ENCODE data around the gene SYNC. TPM values are rescaled to one million over a fixed set of nuclear protein-coding genes. Genes with fewer than 3 reads are reported as not detected.

SYNC gene
- total RNA-seq, 2 experiments from 2014 or later = not detected

GRCh38 chr1:32742199-32742947 lies 39.8 kb upstream of the SYNC start:
- CTCF ChIA-PET = interaction anchor here (1.2 kb wide), 1 partner anchor 31 kb away, joined by 5 read pairs; no protein-coding TSS in a partner anchor
- H3K4me3 ChIP-seq (ENCODE audit: low read length) = no peak overlapping the region
- ATAC-seq (ENCODE audit: poor library complexity) = no peak
- no peaks in the 10 kb centered on the region for H3K36me3 ChIP-seq (ENCODE audit: insufficient read depth, low read length)
- Mint-ChIP-seq H3K27ac (no peak overlapping the region), H3K27me3 (peaks cover 39% of the 10 kb centered on the region), H3K36me3 (ENCODE audit: low read depth) (no peaks in the 10 kb centered on the region), H3K4me3 (peak overlapping the region; percentile 34), H3K4me1 (ENCODE audit: low read depth) (no peaks in the 10 kb centered on the region), H3K9me3 (no peaks in the 10 kb centered on the region)
- POLR2A ChIA-PET = no interaction called here
- H3K9me3 ChIP-seq (ENCODE audit: control insufficient read depth in 1 of 2, insufficient read depth in 1 of 2, low read length in 2 of 2) = peaks cover 0 to 4% of the 10 kb centered on the region in 2 experiments
- intact Hi-C loops (cut with DNase I, micrococcal nuclease) = no loop called here
- peaks cover 13% of the 10 kb centered on the region for H3K4me1 ChIP-seq (ENCODE audit: insufficient read depth, low read length)
- no peak overlapping the region for H3K27ac ChIP-seq (ENCODE audit: low read depth in 1 of 2, low read length in 2 of 2)
- peaks cover 18 to 27% of the 10 kb centered on the region in 2 experiments for H3K27me3 ChIP-seq (ENCODE audit: control insufficient read depth in 1 of 2, insufficient read depth in 2 of 2, low read length in 2 of 2)
- no peak for TF ChIP-seq CTCF (IDR thresholded peaks at IDR 0.05)
- no peak for DNase-seq

GRCh38 chr1:32741413-32742198 lies 39.0 kb upstream of the SYNC start:
- intact Hi-C loops (cut with DNase I, micrococcal nuclease) = no loop called here
- ChIA-PET POLR2A (no interaction called here), CTCF (no interaction called here)
- ATAC-seq (ENCODE audit: poor library complexity) (peak; percentile 17), DNase-seq (peak in 1 of 14 experiments; percentile 23)
- H3K9me3 Mint-ChIP-seq = no peaks in the 10 kb centered on the region
- Histone ChIP-seq H3K27me3 (ENCODE audit: control insufficient read depth in 1 of 2, insufficient read depth in 2 of 2, low read length in 2 of 2) (peaks cover 18 to 27% of the 10 kb centered on the region in 2 experiments), H3K36me3 (ENCODE audit: insufficient read depth, low read length) (no peaks in the 10 kb centered on the region), H3K27ac (ENCODE audit: low read depth in 1 of 2, low read length in 2 of 2) (no peak overlapping the region), H3K4me1 (ENCODE audit: insufficient read depth, low read length) (peaks cover 13% of the 10 kb centered on the region), H3K4me3 (ENCODE audit: low read length) (peak overlapping the region; percentile 22), H3K9me3 (ENCODE audit: control insufficient read depth in 1 of 2, insufficient read depth in 1 of 2, low read length in 2 of 2) (peaks cover 0 to 4% of the 10 kb centered on the region in 2 experiments)
- peak overlapping the region; percentile 71 for H3K4me3 Mint-ChIP-seq
- H3K27me3 Mint-ChIP-seq = peaks cover 45% of the 10 kb centered on the region
- H3K27ac Mint-ChIP-seq = no peak overlapping the region
- no peaks in the 10 kb centered on the region for H3K4me1 Mint-ChIP-seq (ENCODE audit: low read depth)
- no peaks in the 10 kb centered on the region for H3K36me3 Mint-ChIP-seq (ENCODE audit: low read depth)
- TF ChIP-seq CTCF (IDR thresholded peaks at IDR 0.05) = no peak

DNA sequence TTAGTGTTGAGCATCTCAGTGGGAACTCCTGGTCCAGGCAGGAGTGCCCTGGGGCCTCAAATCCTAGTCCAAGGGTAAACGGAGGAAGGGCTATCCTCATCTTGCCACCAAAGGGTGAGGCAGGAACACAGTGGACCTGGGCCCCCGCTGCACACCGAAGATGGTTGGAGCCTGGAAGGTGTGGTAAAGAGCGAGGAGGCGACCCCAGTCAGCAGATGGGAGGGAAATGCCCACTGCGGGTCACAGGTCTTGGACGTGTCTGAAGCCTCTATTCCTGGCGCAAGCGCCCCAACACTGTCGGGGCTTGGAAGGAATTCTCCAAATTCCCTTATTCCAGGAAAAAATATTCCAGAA lies 38.5 kb upstream of the SYNC start:
- Histone ChIP-seq H3K4me3 (ENCODE audit: low read length) (peak overlapping the region; percentile 22), H3K4me1 (ENCODE audit: insufficient read depth, low read length) (peaks cover 13% of the 10 kb centered on the region), H3K27me3 (ENCODE audit: control insufficient read depth in 1 of 2, insufficient read depth in 2 of 2, low read length in 2 of 2) (peaks cover 18 to 27% of the 10 kb centered on the region in 2 experiments), H3K27ac (ENCODE audit: low read depth in 1 of 2, low read length in 2 of 2) (no peak overlapping the region), H3K36me3 (ENCODE audit: insufficient read depth, low read length) (no peaks in the 10 kb centered on the region), H3K9me3 (ENCODE audit: control insufficient read depth in 1 of 2, insufficient read depth in 1 of 2, low read length in 2 of 2) (peaks cover 0 to 4% of the 10 kb centered on the region in 2 experiments)
- H3K27me3 Mint-ChIP-seq = peaks cover 47% of the 10 kb centered on the region
- H3K36me3 Mint-ChIP-seq (ENCODE audit: low read depth) = no peaks in the 10 kb centered on the region
- no peak for DNase-seq
- H3K27ac Mint-ChIP-seq = no peak overlapping the region
- H3K4me1 Mint-ChIP-seq (ENCODE audit: low read depth) = no peaks in the 10 kb centered on the region
- TF ChIP-seq CTCF (IDR thresholded peaks at IDR 0.05) = no peak
- POLR2A ChIA-PET = interaction anchor here (1.2 kb wide), 1 partner anchor 12 kb away, joined by 3 read pairs; no protein-coding TSS in a partner anchor
- H3K4me3 Mint-ChIP-seq = peak overlapping the region; percentile 71
- ATAC-seq (ENCODE audit: poor library complexity) = no peak
- no peaks in the 10 kb centered on the region for H3K9me3 Mint-ChIP-seq
- CTCF ChIA-PET = no interaction called here
- intact Hi-C loops (cut with DNase I, micrococcal nuclease) = no loop called here
